ENCODE results near the gene TRABD2A.
"Not testable (repeated sequence)": the region's sequence is repeated elsewhere in the genome, so short reads cannot be mapped to it uniquely, and the experiment has no call there.

TRABD2A gene, protein sequence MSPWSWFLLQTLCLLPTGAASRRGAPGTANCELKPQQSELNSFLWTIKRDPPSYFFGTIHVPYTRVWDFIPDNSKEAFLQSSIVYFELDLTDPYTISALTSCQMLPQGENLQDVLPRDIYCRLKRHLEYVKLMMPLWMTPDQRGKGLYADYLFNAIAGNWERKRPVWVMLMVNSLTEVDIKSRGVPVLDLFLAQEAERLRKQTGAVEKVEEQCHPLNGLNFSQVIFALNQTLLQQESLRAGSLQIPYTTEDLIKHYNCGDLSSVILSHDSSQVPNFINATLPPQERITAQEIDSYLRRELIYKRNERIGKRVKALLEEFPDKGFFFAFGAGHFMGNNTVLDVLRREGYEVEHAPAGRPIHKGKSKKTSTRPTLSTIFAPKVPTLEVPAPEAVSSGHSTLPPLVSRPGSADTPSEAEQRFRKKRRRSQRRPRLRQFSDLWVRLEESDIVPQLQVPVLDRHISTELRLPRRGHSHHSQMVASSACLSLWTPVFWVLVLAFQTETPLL

DNA sequence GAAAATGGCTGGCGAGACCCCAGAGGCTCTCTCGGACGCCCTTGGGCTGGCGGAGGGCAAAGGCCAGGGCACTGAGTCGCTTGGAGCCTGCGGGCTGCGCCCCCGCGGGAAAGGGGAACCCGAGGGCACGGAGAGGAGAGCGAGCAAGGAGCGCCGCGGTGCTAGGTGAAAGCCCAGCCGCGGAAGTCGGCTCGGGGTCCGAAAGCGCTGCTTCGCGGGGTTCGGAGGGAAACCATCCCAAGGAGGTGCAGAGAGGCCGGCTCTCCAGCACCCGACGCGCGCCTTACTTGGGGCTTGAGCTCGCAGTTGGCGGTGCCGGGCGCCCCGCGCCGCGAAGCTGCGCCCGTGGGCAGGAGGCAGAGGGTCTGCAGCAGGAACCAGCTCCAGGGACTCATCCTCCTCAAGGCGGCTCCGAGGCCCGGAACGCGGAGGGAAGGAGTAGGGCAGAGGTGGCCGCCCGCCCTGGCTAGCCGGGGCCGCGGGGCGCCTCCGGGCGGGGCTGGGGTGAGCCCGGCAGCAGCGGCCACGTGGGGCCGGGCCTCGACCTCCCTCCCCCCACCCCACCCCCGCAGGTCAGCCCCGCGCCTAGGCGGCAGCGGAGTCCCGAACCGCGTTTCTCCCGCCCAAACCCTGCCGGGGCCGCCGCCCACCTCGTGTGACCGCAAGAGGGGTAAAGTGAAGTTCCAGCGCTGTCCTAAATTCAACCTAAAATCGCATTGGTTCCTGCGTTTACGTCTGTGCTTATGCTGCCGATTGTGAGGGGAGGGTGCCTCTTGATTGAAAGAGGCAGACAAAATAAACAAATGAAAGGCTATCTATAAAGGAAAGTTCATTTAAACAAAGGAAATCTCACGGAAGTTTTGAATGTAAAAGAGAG is at the start of gene TRABD2A:
TSS of gene TRABD2A (minus strand) at position 440 of the 877 bp plus-strand sequence. CDS start at position 395, 45 bp downstream.
- DNase-seq (ENCODE audit: low read depth in 1 of 2, low spot score in 1 of 2): peak in 1 of 2 donors; percentile 37

DNA sequence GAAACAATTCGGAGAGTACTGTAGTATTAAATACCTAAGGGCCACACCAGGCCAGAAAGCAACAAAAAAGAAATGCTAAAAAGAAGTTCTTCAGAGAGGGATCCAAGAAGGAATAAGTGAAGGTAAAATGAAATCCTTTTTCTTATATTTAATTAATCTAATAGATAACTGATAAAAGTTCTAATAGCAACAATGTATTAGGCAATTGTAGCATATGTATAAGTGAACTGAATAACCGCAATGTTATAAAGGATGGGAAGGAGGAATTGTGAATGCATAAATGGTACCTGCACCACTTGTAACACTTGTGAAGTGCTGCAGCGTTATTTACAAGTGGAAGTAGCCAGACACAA is 46.4 kb upstream of the TRABD2A start:
- DNase-seq (ENCODE audit: low read depth in 1 of 2, low spot score in 1 of 2): no peak

DNA sequence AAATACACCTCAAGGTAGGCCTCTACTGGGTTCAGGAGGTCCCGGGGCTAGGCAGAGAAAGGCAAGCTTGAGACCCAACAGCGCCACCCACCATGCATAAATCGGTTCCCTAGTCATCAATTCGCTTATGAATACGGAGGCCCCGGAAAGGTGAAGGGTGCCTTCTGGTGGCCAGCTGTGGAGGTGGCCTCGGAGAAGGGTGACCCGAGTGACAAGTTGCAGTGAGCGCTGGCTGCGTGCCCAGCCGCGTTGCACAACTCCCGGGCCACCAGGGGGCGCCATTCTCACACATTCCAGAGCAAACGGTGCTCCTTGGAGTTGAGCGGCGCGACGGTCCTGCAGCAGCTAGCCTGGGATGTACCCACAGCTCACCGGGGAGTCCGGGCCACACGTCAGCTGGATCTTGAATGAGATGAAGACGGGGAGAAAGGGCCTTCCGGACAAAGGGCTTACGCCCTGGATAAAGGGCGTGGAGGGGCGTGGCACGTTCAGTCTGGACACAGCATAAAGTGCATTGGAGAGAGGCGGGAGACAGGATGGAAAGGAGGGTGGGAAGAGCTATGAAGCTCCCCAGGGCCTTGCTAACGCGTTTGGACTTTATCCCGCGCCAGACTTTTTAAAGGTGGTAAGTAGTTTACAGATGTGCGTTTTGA is 45.0 kb upstream of the TRABD2A start:
- DNase-seq (ENCODE audit: low read depth in 1 of 2, low spot score in 1 of 2): peak; percentile 97 to 100

DNA sequence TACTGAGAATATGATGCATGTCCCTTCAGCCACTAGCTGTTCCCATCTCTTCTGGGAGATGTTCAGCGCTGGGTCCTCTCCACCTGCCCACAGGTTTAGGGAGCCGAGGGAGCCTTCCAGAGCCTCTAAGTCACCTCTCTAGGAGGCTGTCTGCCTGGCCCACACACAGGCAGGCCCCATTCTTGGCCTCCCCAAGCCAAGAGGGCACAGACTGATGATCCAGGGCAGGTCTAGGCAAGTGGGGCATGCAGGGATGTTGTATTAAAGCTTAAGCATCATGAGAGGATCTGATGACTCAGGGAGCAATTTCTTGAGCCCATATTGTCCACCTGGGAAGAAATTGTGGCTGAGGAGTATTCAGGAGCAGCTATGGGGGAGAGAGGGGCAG is 44.4 kb upstream of the TRABD2A start:
- DNase-seq (ENCODE audit: low read depth in 1 of 2, low spot score in 1 of 2): no peak

DNA sequence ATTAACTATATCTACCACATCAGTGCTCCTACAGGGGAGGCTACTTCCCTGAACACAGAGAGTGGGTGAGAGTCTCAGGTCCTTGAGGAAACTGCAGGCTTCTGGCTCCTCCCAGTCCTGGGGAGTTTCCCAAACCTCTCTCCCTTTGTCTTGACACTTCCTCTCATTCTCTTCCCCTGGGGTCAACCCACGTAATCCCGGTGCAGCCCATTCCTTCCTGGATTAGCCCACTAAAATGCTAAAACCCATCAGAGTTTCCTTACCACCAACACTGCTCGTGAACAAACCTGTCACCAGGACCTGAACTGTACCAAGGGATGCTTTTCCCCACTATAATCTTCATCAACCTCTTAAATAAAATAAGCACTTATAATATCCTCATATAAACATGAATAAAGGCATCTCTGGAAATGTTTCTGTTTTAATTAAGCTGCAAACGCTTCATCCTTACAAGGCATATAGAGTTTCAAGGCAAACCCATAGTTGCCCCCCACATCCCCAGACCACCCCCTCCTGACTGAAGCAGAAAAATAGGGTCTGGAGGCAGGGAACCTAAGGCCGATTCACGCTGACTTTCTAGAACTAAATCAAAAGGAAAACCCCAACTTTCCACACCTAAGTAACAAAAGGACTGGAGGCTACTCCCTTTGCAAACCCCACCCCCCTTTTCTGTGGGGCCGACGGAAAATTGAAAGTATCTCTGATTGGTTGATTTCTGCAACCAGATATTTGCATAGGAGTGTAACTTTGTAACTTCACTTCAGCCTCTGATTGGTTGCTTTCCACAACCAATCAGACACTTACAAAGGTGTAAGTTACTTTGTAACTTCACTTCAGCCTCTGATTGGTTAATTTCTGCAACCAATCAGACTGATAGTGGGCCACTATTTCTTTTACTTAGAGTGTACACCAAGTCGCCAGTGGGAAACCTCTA is 43.6 kb upstream of the TRABD2A start:
- DNase-seq (ENCODE audit: low read depth in 1 of 2, low spot score in 1 of 2): no peak

DNA sequence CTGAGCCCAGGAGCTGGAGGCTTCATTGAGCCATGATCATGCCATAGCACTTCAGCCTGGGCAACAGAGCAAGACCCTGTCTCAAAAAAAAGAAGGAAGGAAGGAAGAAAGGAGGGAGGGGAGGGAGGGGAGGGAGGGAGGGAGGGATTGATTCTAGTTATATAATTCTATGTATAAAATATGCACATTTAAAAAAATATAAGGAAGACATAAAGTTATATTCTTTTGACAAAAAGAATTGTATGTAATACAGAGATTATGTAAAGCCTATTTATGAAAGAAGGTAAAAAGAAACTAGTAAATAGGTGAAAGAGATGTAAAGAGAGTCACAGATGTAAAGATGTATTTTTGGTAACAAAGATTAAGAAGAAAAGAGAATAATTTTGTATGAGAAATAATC is 42.1 kb upstream of the TRABD2A start:
- no peak for DNase-seq (ENCODE audit: low read depth in 1 of 2, low spot score in 1 of 2)

DNA sequence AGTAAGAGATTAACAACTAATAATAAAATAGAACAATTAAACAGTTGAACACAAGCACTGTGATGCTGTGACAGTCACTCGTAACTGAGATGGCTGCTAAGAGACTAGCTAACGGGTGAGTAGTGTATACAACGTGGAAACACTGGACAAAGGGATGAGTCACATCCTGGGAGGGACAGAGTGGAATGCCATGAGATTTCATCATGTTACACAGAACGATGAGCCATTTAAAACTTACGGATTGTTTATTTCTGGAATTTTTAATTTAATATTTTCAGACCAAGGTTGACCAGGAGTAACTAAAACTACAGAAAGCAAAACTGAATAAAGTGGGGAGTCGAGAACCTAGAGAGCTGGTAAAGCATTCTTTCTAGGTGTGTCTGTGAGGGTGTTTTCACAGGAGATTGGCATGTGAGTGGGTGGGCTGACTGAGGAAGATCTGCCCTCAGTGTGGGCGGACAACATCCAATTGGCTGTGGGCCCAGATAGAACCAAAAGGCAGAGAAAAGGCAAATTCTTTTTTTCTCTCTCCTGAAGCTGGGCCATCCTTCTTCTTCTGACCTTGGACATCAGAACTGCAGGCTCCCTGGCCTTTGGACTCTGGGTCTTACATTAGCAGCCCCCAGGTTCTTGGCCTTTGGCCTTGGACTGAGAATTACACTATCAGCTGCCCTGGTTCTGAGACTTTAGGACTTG is 39.1 kb upstream of the TRABD2A start:
- DNase-seq (ENCODE audit: low read depth in 1 of 2, low spot score in 1 of 2): no peak

DNA sequence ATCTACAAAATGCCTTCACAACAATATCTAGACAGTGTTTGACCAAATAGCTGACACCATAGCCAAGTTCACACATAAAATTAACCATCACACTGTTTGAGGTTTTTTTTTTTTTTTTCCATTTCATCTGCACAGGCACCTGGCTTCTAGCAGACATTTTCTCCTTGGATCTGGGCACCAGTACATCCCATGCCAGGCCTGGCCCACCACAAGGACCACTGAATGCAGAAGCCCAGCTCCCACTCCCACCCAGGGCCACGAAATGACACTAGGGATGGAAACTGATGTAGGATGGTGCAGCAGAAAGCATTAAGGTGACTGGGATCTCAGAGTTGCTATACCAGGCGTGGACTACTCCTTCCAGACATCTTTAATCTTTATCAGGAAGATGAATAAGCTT is 37.5 kb upstream of the TRABD2A start:
- no peak for DNase-seq (ENCODE audit: low read depth in 1 of 2, low spot score in 1 of 2)

DNA sequence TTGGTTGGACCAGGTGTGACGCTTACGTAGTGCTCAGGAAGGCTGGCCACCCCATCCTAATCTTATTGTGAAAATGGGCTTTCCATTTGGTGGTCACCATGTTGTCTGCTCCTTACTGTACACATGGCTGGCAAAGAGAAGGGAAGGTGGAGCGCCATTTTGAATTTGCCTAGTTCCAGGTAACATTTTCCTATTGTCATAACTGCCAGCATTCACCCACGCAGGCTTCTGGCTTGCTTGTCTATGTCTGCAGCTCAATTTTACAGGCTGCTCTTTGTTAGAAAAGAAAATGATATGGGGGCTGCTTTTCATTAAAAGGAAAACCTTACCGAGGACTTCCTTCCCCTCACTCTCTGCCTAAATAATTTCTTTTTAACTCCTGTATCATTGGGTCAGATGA is 36.9 kb upstream of the TRABD2A start:
- not testable (repeated sequence) for DNase-seq (ENCODE audit: low read depth in 1 of 2, low spot score in 1 of 2)

DNA sequence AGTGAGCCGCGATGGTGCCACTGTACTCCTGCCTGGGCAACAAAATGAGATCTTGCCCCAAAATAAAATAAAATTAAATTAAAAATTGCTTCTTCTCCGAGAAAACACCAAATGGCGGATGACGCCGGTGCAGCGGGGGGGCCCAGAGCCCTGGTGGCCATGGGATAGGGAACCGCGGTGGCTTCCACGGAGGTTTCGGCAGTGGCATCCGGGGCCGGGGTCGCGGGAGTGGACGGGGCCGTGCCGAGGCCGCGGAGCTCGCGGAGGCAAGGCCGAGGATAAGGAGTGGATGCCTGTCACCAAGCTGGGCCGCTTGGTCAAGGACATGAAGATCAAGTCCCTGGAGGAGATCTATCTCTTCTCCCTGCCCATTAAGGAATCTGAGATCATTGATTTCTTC is 34.8 kb upstream of the TRABD2A start:
- DNase-seq (ENCODE audit: low read depth in 1 of 2, low spot score in 1 of 2): not testable (repeated sequence)

DNA sequence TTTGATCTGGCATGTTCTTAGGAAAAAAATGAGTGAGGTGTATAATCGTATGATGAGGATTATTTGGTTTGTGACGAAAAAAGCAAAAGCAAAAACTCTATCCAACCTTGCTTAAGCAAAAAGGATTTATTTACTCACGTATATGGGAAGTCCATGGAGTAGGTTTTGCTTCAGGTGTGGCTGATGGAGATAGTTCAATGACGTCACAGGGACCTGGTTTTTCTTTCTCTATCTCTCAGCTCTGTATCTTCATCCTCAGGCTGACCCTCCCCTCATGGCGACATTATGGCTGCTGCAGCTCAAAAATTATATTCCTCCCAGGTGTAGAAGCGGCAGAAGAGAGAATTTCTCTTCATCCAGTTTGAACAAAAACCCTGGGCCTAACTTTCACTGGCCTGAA is 33.5 kb upstream of the TRABD2A start:
- no peak for DNase-seq (ENCODE audit: low read depth in 1 of 2, low spot score in 1 of 2)

DNA sequence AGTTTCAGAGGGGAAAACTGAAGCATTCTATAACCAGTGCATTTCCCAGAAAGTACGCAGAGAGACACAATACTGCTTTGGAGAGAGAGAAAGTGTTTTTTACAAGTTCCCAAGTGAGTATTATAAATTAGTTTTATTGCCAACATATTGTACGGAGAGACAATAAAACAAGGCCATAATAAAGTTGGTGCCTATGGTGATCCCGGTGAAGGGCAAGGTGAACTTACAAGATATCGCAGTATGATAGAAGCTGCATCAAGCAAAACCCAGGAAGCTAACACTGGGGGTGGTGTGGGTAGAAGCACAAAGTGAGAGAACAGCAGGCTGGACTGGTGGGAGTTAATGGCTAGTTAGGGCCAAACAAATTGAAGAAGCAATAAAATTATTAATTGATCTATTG is 32.1 kb upstream of the TRABD2A start:
- DNase-seq (ENCODE audit: low read depth in 1 of 2, low spot score in 1 of 2): no peak

DNA sequence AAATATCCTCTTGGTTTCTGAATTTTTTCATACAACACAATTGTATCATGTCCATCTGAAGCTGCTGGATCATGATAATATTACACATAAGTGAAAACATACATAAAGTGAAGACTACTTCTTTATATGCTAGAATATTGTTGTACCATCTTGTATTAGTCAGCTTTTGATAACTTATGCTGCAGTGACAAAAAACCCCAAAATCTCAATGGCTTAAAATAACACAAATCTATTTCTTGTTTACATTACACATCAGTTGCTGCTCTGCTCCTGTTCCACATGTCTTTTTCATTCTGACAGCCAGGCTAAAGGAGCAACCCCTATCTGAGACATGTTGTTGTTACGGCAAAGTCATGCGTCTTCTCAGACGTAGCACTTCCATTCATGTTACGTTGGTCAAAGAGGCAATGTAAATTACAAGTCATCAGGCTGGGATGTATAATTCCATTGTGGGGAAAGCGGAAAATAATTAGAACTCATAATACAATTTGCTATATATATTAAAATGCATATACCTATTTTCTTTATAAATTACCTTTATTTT is 30.3 kb upstream of the TRABD2A start:
- no peak for DNase-seq (ENCODE audit: low read depth in 1 of 2, low spot score in 1 of 2)

DNA sequence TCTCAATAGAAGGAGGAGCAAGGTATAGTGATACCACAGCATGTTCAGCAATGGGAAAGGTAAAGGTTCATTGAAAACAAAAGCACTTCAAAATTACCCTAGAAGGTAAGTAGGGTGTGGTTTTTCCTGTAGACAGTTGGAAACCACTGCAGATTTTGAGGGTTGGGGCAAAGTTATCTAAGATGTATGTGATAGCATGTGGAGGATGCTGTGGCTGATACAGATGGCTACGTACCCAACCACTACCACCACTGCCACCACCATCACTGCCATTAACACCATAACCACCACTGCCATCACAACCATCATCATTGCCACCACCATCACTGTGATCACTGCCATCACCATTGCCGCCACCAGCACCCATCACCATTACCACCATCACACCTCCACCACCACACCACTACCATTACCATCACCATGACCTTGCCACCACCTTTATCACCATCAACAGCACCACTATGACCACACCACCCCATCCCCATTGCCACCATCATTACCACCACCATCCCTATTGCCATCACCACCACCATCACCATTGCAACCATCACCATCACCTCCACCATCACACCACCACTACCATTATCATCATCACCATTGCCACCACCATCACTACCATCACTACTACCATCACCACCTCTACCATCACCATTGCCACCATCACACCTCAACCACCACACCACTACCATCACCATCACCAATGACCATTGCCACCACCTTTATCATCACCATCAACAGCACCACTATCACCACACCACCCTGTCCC is 28.2 kb upstream of the TRABD2A start:
- DNase-seq (ENCODE audit: low read depth in 1 of 2, low spot score in 1 of 2): no peak

DNA sequence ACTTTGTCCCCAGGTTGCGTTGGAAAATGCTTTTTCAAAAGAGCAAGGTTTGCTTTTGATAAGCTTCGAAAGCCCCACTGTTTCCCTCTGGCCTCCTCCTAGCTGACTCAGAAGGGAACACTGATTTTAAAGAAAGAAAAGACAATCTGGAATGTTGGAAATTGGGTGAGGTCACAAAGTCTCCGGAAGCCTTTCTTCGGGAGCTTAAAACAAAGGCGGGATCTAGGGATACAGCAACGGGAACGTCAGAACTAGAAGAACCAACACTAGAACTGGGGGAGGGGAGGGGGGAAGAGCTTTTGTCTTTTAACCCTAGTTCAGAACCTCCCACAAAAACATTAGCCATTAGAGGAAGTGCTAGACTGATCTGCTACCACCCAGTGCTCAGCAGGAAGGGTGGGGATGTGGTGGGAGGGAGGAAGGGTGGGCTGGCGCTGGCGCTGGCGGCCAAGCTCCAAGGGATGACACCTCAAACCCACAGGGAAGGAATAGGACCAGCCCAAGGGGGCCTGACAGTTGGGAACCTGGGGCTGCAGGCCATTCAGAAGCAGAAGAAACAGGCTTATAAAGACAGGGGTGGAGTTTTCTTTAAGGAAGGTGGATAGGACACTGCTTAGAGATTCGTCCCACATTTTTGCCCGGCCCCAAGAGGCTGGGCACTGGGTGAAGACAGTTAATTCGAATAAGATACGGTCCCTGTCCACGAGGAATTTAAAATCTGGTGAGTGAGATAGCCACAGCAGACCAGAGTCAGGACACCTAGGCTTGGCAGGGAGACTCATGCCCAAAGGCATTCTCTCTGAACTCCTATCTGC is 26.2 kb upstream of the TRABD2A start:
- DNase-seq (ENCODE audit: low read depth in 1 of 2, low spot score in 1 of 2): no peak

DNA sequence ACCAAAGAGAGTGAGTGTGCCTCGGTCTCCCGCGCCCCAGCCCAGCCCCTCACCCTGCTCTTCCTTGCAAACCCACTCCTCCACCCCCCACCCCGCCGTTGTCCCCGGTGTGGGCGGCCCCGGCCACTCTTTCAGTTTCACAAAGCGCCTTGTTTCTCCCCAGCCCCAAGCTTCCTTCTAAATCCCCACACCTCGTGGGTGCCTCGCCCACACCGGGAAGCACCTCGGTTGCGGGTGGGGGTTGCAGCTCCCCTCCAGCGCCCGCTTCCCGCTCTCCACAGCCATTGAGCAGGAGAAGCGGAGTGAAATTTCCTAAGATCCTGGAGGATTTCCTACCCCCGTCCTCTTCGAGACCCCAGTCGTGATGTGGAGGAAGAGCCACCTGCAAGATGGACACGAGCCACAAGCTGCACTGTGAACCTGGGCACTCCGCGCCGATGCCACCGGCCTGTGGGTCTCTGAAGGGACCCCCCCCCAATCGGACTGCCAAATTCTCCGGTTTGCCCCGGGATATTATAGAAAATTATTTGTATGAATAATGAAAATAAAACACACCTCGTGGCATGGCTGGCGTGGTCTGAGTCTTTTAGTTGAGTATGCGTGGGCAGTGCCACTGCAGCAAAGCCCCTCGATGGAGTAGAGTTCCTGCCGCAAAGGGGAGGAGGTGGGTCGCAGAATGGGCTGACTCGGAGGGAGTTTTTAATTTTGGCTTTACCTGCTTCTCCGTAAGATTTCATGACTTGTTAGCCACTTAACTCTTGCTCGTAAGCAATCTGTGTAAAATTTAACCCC is 25.4 kb upstream of the TRABD2A start:
- DNase-seq (ENCODE audit: low read depth in 1 of 2, low spot score in 1 of 2): no peak
